ENCODE results near the gene RASGEF1B.

Gene RASGEF1B

DNA sequence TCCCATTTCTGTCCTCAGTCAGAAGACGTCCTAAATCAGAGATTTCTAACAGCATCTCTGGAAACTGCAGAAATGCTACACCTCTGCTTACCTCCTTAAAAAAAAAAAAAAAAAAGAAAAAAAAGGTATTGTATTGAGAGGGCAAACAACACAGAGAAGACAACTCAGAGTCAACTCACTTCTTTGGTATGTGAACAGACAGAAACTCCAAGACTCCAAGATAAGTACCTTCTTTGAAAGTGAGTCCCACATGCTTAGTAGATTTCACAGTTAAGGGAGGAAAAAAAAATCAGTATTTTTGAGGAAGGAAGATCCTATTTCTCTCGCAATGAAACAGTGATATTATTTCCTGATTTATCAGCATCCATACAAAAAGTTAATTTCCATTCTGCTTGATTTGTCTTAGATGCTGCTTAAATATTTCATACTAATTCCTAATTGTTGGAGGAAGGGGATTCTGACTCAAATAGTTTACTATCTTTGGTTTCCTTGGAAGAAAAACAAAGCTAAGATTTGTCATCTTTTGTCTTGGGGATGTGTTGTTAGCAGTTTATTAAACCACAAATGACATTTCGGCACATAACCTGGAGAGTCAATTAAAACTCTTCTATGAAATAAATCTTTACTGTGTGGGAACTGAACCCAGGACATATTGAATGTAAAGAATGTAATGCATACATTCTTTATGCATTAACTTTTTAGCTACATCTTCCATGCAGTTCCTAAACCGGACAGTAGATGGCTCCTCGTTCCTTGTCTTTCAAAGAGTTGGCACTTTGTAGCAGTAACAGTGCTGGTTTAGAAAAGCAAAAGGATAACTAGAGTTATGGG, 4.7 kb downstream of the RASGEF1B start:
- peak; percentile 26 to 66 (median 27) for DNase-seq
- H3K4me1 ChIP-seq (ENCODE audit: control insufficient read depth, insufficient read depth, low read length, poor library complexity, severe bottlenecking) = peaks cover 4% of the 10 kb centered on the region
- no peaks in the 10 kb centered on the region for H3K9me3 ChIP-seq (ENCODE audit: control insufficient read depth, low read length)
- no peak overlapping the region for H3K27ac ChIP-seq (ENCODE audit: insufficient read depth, low read length, poor library complexity, severe bottlenecking)
- H3K4me3 ChIP-seq (ENCODE audit: insufficient read depth, low read depth, low read length, poor library complexity, severe bottlenecking) = no peak overlapping the region
- no peaks in the 10 kb centered on the region for H3K27me3 ChIP-seq (replicated peaks; ENCODE audit: control insufficient read depth, insufficient read depth, low read length, poor library complexity, severe bottlenecking)
- H3K36me3 ChIP-seq (ENCODE audit: control insufficient read depth, insufficient read depth, low read length) = no peaks in the 10 kb centered on the region

DNA sequence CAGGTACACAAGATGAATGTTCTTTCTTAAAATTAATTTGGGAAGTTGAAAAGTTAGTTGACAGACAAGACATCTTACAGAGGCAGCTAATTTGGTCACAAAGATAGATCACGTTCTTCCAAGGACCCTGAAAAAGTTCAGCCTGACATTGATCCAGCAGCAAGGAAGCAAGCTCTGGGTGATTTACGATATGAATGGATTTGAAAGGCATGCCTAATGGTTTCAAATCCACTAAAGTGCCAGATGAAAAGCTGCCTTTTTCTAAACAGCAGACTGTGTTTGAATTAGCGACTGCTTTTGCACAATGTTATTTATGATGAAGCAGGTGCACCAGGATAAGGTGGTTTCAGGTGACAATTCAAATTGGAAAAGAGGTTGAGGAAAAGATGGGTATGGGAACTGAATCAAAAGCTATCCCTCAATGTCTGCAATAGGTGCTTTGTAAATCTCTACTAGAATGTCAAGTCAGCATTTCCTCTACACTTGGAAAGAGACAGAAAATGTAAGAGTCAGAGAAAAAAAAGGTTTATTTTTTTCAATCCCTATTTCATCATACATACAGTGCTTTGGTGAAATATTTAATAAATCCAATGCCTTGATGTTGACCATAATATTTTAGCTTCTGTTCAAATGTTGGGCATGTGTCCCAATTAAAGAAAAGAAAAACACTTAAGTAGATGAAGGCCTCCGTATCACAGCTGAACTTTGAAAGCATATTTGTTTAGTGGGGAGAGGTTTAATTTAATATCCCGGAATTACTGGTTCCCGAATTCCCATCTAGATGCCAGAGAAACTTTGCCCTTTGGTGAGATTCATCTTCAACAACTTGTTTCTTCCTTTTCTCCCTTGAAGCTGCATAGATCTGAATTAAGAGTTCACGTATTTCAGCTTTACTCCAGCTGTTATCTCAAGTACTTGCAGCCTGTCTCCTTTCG, 6.0 kb downstream of the RASGEF1B start:
- Histone ChIP-seq H3K4me1 (ENCODE audit: control insufficient read depth, insufficient read depth, low read length, poor library complexity, severe bottlenecking) (peaks cover 4% of the 10 kb centered on the region), H3K36me3 (ENCODE audit: control insufficient read depth, insufficient read depth, low read length) (no peaks in the 10 kb centered on the region), H3K9me3 (ENCODE audit: control insufficient read depth, low read length) (no peaks in the 10 kb centered on the region), H3K4me3 (ENCODE audit: insufficient read depth, low read depth, low read length, poor library complexity, severe bottlenecking) (no peak overlapping the region), H3K27me3 (replicated peaks; ENCODE audit: control insufficient read depth, insufficient read depth, low read length, poor library complexity, severe bottlenecking) (no peaks in the 10 kb centered on the region), H3K27ac (ENCODE audit: insufficient read depth, low read length, poor library complexity, severe bottlenecking) (no peak overlapping the region)
- no peak for DNase-seq

DNA sequence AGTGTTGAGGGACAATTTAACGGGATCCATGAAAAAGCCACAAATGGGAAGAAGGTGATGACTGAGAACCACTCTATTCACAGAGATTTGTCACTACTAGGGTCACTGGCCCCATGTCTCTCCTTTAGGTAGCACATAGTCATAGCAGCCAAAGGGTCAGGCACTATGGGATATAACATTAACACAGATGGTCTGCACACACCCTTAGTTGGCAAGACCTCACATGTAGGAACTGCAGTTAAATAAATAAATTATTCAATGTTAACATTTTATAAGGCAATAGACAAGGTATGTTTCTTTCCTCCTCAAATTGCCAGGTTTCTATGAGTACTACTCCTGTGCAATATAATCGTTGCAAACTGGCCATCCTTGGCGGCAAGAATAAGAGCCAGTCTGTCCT, 10.9 kb downstream of the RASGEF1B start:
- Histone ChIP-seq H3K9me3 (ENCODE audit: control insufficient read depth, low read length) (no peaks in the 10 kb centered on the region), H3K27me3 (replicated peaks; ENCODE audit: control insufficient read depth, insufficient read depth, low read length, poor library complexity, severe bottlenecking) (no peaks in the 10 kb centered on the region), H3K4me1 (ENCODE audit: control insufficient read depth, insufficient read depth, low read length, poor library complexity, severe bottlenecking) (no peaks in the 10 kb centered on the region), H3K36me3 (ENCODE audit: control insufficient read depth, insufficient read depth, low read length) (peaks cover 2% of the 10 kb centered on the region), H3K27ac (ENCODE audit: insufficient read depth, low read length, poor library complexity, severe bottlenecking) (no peak overlapping the region), H3K4me3 (ENCODE audit: insufficient read depth, low read depth, low read length, poor library complexity, severe bottlenecking) (no peak overlapping the region)
- no peak for DNase-seq

DNA sequence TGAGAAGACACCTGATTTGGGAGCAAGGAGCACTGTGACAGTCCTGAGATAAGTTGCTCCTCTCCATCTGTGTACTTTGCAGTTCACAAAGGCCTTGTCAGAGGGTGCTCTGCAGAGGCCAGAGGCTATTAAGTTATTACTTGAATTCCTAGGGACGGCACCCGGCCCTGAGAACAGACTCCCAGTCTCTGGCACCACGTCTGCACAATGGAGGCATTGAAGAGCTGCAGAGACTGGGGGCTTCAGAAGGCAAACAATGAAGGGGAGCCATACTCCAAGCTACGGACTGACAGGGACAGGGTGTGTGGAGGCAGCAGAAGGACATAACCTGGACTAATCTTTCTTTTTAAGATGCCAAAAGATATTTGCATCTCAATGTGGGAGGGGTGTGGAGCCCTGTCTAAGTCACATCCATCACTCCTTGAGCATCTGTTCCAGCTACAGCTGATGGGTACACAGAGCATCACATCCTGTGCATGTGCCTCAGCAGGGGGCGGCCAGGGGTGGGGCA, 11.5 kb downstream of the RASGEF1B start:
- no peaks in the 10 kb centered on the region for H3K27me3 ChIP-seq (replicated peaks; ENCODE audit: control insufficient read depth, insufficient read depth, low read length, poor library complexity, severe bottlenecking)
- no peak overlapping the region for H3K4me3 ChIP-seq (ENCODE audit: insufficient read depth, low read depth, low read length, poor library complexity, severe bottlenecking)
- H3K27ac ChIP-seq (ENCODE audit: insufficient read depth, low read length, poor library complexity, severe bottlenecking) = no peak overlapping the region
- H3K9me3 ChIP-seq (ENCODE audit: control insufficient read depth, low read length) = no peaks in the 10 kb centered on the region
- DNase-seq = no peak
- H3K36me3 ChIP-seq (ENCODE audit: control insufficient read depth, insufficient read depth, low read length) = peaks cover 4% of the 10 kb centered on the region
- no peaks in the 10 kb centered on the region for H3K4me1 ChIP-seq (ENCODE audit: control insufficient read depth, insufficient read depth, low read length, poor library complexity, severe bottlenecking)

DNA sequence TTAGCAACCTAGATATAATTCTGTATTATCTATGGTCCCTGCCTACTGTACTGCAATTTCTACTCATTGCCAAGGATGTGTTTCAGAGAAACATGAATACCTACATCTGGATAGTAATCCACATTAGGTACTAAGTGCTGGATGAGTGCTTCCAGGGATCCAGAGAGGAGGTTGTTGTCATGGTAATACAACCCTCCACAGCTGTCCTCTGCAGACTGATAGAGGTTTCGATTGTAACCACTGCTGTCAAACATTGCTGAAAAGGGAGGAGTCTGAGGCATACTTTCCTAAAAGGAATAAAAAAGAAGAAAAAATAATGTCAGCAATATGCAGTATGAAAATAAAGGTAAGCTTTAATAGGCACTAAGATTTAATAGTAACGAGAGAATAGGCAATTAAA, 12.5 kb downstream of the RASGEF1B start:
- DNase-seq = no peak
- no peak overlapping the region for H3K4me3 ChIP-seq (ENCODE audit: insufficient read depth, low read depth, low read length, poor library complexity, severe bottlenecking)
- no peak overlapping the region for H3K27ac ChIP-seq (ENCODE audit: insufficient read depth, low read length, poor library complexity, severe bottlenecking)
- no peaks in the 10 kb centered on the region for H3K27me3 ChIP-seq (replicated peaks; ENCODE audit: control insufficient read depth, insufficient read depth, low read length, poor library complexity, severe bottlenecking)
- H3K36me3 ChIP-seq (ENCODE audit: control insufficient read depth, insufficient read depth, low read length) = peaks cover 4% of the 10 kb centered on the region
- H3K9me3 ChIP-seq (ENCODE audit: control insufficient read depth, low read length) = no peaks in the 10 kb centered on the region
- no peaks in the 10 kb centered on the region for H3K4me1 ChIP-seq (ENCODE audit: control insufficient read depth, insufficient read depth, low read length, poor library complexity, severe bottlenecking)

DNA sequence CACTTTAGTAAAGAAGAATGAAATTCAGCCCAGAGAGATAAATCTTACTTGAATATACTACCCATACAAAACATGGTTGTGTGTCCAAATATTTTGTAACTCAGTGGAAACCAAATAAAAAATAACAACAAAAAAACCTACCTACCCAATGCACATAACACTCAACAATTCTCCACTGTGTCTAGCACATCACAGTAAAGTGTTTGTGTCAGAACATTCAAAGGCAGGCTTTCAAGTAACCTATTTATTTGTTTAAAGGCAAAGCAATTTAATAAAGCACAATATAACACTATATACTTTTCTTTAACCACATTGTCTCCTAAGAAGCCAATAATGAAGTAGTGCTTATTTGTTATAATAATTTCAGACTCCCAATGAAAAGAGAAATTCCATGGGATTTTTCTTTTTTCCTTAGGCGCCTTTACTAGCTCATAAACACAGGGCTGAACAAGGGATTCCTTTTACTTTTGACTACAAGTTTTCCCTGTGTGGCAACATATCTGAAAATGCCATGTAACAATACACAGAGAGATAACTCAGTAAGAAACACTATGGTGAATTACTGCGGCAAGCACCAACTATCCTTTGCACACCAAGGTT, 13.7 kb downstream of the RASGEF1B start:
- Histone ChIP-seq H3K4me1 (ENCODE audit: control insufficient read depth, insufficient read depth, low read length, poor library complexity, severe bottlenecking) (no peaks in the 10 kb centered on the region), H3K36me3 (ENCODE audit: control insufficient read depth, insufficient read depth, low read length) (peaks cover 4% of the 10 kb centered on the region), H3K27ac (ENCODE audit: insufficient read depth, low read length, poor library complexity, severe bottlenecking) (no peak overlapping the region), H3K4me3 (ENCODE audit: insufficient read depth, low read depth, low read length, poor library complexity, severe bottlenecking) (no peak overlapping the region), H3K9me3 (ENCODE audit: control insufficient read depth, low read length) (no peaks in the 10 kb centered on the region), H3K27me3 (replicated peaks; ENCODE audit: control insufficient read depth, insufficient read depth, low read length, poor library complexity, severe bottlenecking) (no peaks in the 10 kb centered on the region)
- DNase-seq = no peak

DNA sequence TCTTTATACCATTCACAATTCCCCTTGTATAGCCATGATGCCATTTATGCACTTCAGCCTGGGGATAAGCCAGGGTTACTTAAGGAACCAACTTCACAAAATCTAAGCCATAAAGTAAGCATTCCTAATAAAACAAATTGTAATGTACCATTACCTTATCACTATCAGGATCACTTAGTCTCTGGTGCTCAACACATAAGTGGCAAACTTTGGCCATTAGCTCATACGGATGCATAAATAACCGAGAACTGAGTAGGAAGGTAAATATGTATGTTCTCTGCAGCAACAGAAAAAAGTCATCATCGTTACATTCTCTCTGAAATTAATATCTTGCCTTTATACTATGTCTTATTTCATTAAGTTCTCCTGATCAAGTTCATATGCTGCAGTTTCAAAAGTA, 14.4 kb downstream of the RASGEF1B start:
- Histone ChIP-seq H3K27me3 (replicated peaks; ENCODE audit: control insufficient read depth, insufficient read depth, low read length, poor library complexity, severe bottlenecking) (no peaks in the 10 kb centered on the region), H3K9me3 (ENCODE audit: control insufficient read depth, low read length) (no peaks in the 10 kb centered on the region), H3K36me3 (ENCODE audit: control insufficient read depth, insufficient read depth, low read length) (peaks cover 5% of the 10 kb centered on the region), H3K27ac (ENCODE audit: insufficient read depth, low read length, poor library complexity, severe bottlenecking) (no peak overlapping the region), H3K4me1 (ENCODE audit: control insufficient read depth, insufficient read depth, low read length, poor library complexity, severe bottlenecking) (no peaks in the 10 kb centered on the region), H3K4me3 (ENCODE audit: insufficient read depth, low read depth, low read length, poor library complexity, severe bottlenecking) (no peak overlapping the region)
- no peak for DNase-seq

DNA sequence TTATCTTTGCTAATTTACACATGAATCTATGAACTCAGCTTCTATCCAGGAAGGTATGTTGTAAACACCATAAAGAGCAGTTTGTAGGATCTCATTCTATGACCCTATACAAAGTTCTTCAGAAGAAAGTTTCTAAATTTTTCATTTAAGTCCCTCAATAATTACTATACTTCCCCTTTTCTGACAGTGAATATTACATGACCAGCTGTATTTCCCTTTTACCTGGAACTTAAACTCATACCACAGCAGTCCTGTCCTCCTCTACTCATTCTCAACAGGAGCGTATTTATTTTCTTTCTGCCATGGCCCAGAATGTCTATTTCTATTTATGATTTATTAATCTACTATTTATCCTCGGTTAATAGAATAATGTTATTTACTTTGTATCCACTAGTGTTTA, 15.8 kb downstream of the RASGEF1B start:
- no peak overlapping the region for H3K27ac ChIP-seq (ENCODE audit: insufficient read depth, low read length, poor library complexity, severe bottlenecking)
- H3K27me3 ChIP-seq (replicated peaks; ENCODE audit: control insufficient read depth, insufficient read depth, low read length, poor library complexity, severe bottlenecking) = no peaks in the 10 kb centered on the region
- DNase-seq = no peak
- H3K36me3 ChIP-seq (ENCODE audit: control insufficient read depth, insufficient read depth, low read length) = peaks cover 7% of the 10 kb centered on the region
- no peaks in the 10 kb centered on the region for H3K4me1 ChIP-seq (ENCODE audit: control insufficient read depth, insufficient read depth, low read length, poor library complexity, severe bottlenecking)
- H3K4me3 ChIP-seq (ENCODE audit: insufficient read depth, low read depth, low read length, poor library complexity, severe bottlenecking) = no peak overlapping the region
- H3K9me3 ChIP-seq (ENCODE audit: control insufficient read depth, low read length) = no peaks in the 10 kb centered on the region

DNA sequence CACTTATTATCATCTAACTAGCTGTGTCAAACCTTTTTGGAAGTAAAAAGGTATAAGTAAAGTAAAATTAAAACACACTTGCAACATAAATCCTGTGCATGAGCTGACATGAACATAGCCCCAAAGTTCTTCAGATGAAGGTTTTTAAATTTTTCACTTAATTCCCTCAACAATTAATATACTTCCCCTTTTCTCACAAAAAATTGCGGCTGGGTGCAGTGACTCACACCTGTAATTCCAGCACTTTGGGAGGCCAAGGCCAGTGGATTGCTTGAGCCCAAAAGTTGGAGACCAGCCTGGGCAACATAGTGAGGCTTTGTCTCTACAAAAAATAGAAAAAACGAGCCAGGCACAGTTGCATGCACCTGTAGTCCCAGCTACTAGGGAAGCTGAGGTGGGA, 16.8 kb downstream of the RASGEF1B start:
- no peak for DNase-seq
- Histone ChIP-seq H3K9me3 (ENCODE audit: control insufficient read depth, low read length) (no peaks in the 10 kb centered on the region), H3K36me3 (ENCODE audit: control insufficient read depth, insufficient read depth, low read length) (peaks cover 7% of the 10 kb centered on the region), H3K4me1 (ENCODE audit: control insufficient read depth, insufficient read depth, low read length, poor library complexity, severe bottlenecking) (no peaks in the 10 kb centered on the region), H3K27me3 (replicated peaks; ENCODE audit: control insufficient read depth, insufficient read depth, low read length, poor library complexity, severe bottlenecking) (no peaks in the 10 kb centered on the region), H3K27ac (ENCODE audit: insufficient read depth, low read length, poor library complexity, severe bottlenecking) (no peak overlapping the region), H3K4me3 (ENCODE audit: insufficient read depth, low read depth, low read length, poor library complexity, severe bottlenecking) (no peak overlapping the region)

All from effector memory CD4-positive, alpha-beta T cell (primary cell).